ENCODE measurements around the gene TMEM119.

TMEM119 gene

DNA sequence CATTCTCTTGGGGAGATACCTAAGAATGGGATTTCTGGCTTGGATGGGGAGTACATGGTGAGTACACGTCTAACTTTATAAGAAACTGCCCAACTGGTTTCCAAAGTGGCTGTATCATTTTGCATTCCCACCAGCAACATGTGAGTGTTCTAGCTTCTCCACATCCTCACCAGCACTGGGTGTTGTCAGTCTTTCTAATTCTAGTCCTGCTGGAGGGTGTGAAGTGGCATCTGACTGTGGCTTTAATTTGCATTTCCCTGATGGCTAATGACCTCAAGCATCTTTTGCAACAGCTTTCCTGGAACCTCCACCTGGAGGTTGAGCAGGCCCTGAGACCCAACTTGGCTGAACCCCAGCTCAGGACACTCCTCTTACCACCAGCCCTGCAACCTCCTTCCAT is 18.0 kb upstream of the TMEM119 start:
- DNase-seq, result no peak

GRCh38 chr12:108614639-108615038 is 16.8 kb upstream of the TMEM119 start:
- DNase-seq, result no peak

DNA sequence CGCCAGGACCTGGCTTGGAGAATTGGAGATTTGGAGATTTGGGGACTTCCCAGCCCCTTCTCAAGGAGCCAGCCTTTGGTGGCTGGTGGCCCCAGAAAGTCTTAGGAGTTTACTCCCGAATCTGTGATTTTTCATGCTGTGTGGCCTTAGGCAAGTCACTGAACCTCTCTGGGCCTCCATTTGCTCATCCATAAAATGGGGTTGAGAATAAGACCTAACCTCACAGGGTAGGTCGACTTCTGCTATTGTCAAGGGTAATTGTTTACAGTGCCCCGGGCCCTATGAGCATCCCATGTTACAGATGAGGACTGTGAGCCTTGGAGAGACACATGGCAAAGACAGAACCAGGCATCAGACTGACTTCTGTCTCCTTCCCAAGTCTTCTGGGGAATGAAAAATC is 16.2 kb upstream of the TMEM119 start:
- no peak for DNase-seq

DNA sequence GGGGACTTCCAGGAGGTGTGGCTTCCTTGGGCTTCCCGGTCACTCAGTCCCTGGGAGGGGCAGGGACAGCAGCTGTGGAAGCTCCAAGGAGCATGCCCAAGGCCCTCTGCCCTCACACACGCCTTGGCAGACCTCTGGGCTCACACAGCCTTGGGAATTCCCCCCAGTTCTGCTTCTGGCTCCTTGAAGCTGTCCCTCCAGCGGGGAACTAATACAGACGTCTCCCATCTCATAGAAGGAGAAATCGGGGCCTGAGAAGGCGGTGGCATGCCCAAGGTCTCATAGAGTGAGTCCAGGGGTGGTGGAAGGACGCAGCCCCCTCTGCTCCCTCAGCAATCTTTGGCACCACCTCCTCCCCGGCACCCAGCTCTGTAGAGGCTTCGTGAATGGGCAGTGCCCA is 15.7 kb upstream of the TMEM119 start:
- no peak for DNase-seq

GRCh38 chr12:108612788-108613282 is 15.0 kb upstream of the TMEM119 start:
- no peak for DNase-seq

DNA sequence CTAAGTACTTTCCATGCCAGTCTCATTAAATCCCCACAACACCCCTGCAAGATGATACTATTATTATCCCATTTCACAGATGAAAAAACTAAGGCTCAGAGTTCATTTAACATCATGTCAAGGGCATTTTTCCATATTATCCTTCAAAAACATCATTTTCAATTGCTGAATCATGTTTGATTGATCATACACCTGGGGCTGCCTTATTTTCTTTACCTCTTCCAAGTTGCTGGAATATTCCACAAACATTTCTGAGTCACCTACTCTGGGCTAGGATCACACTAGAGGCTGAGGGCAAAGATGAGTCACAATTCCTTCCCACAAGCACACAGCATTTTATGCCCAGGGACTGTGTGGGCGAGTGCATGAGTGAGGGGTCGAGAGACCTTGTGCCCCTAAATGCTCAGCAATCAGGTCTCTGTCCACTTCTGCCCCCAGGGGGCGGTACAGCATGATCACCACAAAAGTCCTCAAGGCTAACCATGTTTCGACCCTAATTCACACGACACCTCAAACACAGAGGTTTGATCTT is 14.1 kb upstream of the TMEM119 start:
- DNase-seq, result peak; percentile 38

DNA sequence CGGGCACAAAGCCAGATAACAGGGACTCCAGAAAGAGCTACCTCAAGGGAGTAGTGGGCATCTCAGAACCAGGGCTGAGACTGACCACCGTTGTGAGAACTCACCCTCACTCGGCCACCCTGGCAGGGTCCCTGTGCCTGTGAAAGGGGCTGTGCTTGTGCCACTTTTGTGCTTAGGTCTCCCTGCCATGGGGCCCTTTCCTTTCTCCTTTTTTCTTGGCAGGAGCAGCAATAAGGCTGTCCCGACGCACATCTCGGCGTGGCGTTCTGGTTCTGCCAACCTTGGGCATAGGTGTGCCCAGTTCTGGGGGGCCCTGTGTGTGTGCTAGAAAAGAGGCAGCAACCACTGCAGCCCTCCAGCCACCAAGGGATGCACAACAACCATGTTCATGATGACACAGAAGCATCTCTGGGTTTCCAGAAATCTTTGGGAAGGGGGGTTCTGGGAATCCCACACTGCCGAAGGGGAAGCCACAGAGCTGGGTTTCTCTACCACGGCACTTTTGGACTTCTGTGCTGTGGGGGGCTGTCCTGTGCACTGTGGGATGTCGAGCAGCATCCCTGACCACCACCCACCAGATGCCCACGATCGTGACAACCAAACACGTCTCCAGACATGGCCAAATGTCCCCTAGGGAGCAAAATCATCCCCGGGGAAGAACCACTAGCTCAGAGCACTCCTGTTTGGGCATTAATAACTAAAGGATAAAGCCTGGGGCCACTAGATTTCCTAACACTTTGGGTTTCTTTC is 13.1 kb upstream of the TMEM119 start:
- DNase-seq, result no peak

DNA sequence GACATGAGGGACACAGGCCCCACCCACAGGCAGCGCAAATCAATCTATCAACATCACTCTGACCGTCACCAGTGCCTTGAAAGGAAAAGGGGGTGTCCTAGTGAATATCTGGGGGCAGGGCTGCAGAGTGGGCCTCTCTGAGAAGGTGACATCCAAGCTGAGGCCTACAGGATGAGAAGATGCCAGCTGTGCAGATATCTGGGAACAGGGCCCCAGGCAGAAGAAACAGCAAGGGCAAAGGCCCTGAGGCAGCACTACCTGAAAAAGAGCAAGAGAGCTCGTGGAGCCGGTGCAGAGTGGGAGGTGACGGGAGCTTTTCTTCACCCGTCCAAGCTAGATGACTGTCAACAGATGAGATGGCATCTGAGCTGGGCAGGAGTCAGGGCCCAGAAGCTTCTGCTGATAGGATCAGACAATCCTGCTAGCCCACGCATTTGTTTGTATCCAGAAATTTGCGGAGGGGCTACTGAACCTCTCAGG is 12.5 kb upstream of the TMEM119 start:
- DNase-seq, result no peak

GRCh38 chr12:108609537-108610335 is 11.9 kb upstream of the TMEM119 start:
- no peak for DNase-seq

DNA sequence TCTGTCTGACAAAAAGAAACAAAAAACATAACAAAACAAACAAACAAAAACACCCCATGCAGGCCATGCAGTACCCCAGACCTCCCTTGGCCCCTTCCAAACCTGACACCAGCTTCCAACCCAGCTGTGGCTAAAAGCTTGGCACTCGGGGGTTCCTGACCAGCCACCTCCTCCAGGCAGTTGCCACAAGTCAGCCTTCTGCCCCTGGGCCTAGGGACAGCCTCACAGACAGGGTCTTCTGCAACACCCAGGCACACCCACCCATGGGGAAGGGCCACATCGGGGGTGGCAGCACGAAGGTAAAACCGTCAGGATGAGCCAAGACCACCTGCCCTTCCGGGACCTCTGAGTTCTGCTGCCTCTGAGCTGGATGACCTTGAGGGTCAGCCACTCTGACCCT is 10.7 kb upstream of the TMEM119 start:
- no peak for DNase-seq

- no peak for DNase-seq
Measured at GRCh38 chr12:108607981-108608600, 10.2 kb upstream of the TMEM119 start.

- DNase-seq, result no peak
Measured at GRCh38 chr12:108606492-108606891, 8.6 kb upstream of the TMEM119 start.

DNA sequence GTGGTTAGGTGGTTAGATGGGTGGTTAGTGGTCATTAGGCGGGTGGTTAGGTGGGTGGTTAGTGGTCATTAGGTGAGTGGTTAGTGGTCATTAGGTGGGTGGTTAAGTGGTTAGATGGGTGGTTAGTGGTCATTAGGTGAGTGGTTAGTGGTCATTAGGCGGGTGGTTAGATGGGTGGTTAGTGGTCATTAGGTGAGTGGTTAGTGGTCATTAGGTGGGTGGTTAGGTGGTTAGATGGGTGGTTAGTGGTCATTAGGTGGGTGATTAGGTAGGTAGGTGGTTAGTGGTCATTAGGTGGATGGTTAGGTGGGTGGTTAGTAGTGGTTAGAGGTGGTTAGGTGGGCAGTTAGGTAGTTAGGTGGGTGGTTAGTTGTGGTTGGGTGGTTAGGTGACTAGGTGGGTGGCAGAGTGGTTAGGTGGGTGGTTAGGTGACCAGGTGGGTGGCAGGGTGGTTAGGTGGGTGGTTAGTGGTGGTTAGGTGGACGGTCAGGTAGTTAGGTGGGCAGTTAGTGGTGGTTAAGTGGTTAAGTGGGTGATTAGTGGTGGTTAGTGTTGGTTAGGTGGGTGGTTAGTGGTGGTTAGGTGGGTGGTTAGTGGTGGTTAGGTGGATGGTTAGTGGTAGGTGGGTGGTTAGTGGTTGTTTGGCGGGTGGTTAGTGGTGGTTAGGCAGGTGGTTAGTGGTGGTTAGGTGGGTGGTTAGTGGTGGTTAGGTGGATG is 8.0 kb upstream of the TMEM119 start:
- DNase-seq, result no peak

- no peak for DNase-seq
Measured at GRCh38 chr12:108605000-108605689, 7.3 kb upstream of the TMEM119 start.

- DNase-seq, result no peak
Measured at GRCh38 chr12:108604208-108604941, 6.5 kb upstream of the TMEM119 start.

- DNase-seq, result no peak
Measured at GRCh38 chr12:108603743-108604142, 5.9 kb upstream of the TMEM119 start.

- no peak for DNase-seq
Measured at GRCh38 chr12:108602976-108603704, 5.3 kb upstream of the TMEM119 start.

- DNase-seq, result no peak
Measured at GRCh38 chr12:108602209-108602705, 4.4 kb upstream of the TMEM119 start.

DNA sequence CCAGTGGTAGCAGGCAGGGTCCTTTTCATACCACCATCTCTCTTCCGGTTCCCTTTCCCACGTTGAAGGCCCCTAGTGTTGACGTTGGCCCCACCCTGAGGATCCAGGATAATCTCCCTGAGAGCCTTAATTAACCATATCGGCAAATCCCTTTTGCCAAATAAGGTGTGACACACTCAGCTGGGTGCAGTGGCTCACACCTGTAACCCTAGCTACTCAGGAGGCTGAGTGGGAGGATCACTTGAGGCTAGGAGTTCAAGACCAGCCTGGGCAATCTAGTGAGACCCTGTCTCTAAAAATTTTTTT is 2.8 kb upstream of the TMEM119 start:
- no peak for DNase-seq

DNA sequence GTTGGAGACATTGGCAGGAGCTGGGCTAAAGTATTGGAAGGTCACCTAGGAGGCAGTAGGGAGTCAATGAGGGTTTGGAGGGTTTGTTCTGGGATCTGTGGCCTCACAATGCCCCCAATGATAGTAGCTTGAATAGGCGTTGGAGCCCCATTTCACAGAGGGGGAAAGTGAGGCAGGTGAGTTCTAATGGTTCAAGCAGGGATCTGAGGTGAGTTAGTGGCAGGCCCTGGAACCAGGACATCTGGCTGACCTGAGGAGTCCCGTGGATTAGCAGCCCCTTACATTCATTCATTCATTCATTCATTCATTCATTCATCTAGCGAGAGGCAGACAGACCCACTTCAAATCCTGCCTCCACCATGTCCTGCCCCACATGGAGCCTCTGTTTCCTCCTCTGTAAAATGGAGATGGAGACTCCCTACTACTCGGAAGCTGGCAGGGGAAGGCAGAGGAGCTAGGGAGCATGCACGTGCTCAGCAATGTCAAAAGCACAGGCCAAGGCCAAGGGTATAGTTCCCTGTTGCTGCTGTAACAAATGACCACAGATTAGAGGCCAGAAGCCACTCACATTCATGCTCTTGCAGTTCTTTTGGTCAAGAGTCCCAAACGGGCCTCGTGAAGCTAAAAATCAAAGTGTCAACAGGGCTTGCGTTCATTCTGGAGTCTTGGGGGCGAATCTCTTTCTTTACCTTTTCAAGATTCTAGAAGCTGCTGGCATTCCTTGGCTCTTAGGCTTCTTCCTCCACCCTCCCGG is 2.2 kb upstream of the TMEM119 start:
- DNase-seq, result no peak

Measured in central memory CD4-positive, alpha-beta T cell (primary cell).